GM12878 (cell line): ENCODE data around the gene NRG3.

ENCODE experiments used
- CTCF ChIP-seq, 3 experiments: IDR thresholded peaks in 2 of 3; conservative IDR thresholded peaks in 1 of 3; 2 replicates each; pipeline ENCODE4 v1.5.1; 2011; ENCODE audit warnings: low read depth in 3 of 3, low read length in 3 of 3, mild to moderate bottlenecking in 3 of 3, control low read depth in 2 of 3, moderate library complexity in 2 of 3, inconsistent platforms in 1 of 3, mixed read lengths in 1 of 3; ENCODE audit not compliant: control insufficient read depth in 2 of 3, insufficient read depth in 1 of 3; ENCODE audit errors: extremely low read depth in 1 of 3
- E2F8 ChIP-seq: fragments of 450-650 bp; IDR thresholded peaks from 2 replicates; pipeline ENCODE4 v1.6.1; 2018; ENCODE audit warnings: mild to moderate bottlenecking, low read depth, moderate library complexity; ENCODE audit not compliant: partially characterized antibody
- ELK1 ChIP-seq: IDR thresholded peaks from 2 replicates; pipeline ENCODE4 v1.6.1; 2012; ENCODE audit warnings: low read depth, low read length, improper control_type of control experiment
- EP300 ChIP-seq, 2 experiments: fragments of 150-350 bp in 1 of 2; IDR thresholded peaks; 2 replicates each; pipeline ENCODE4 v1.6.1; 2011 to 2012; ENCODE audit warnings: low read depth in 2 of 2, low read length in 2 of 2, borderline replicate concordance in 1 of 2, improper control_type of control experiment in 1 of 2, inconsistent platforms in 1 of 2; ENCODE audit not compliant: control insufficient read depth in 1 of 2
- EZH2 ChIP-seq: IDR thresholded peaks from 2 replicates; pipeline ENCODE4 v1.6.1; 2012; ENCODE audit warnings: low read depth, mild to moderate bottlenecking, control low read depth, inconsistent platforms, low read length, borderline replicate concordance; ENCODE audit not compliant: control insufficient read depth
- FOXK2 ChIP-seq: fragments of 450-650 bp; IDR thresholded peaks from 2 replicates; pipeline ENCODE4 v1.6.1; 2017; ENCODE audit warnings: mild to moderate bottlenecking, moderate library complexity
- JUND ChIP-seq: IDR thresholded peaks from 2 replicates; pipeline ENCODE4 v1.6.1; 2012; ENCODE audit warnings: low read depth, mild to moderate bottlenecking, low read length, improper control_type of control experiment, moderate library complexity
- MAX ChIP-seq: IDR thresholded peaks from 2 replicates; pipeline ENCODE4 v1.6.1; 2012; ENCODE audit warnings: low read depth, low read length, improper control_type of control experiment
- POLR2AphosphoS5 ChIP-seq: IDR thresholded peaks from 2 replicates; pipeline ENCODE4 v1.6.1; 2011; ENCODE audit warnings: mild to moderate bottlenecking, low read length, inconsistent platforms
- TCF12 ChIP-seq: IDR thresholded peaks from 2 replicates; pipeline ENCODE4 v1.6.1; 2011; ENCODE audit warnings: low read depth, mild to moderate bottlenecking, low read length
- TCF7 ChIP-seq: IDR thresholded peaks from 2 replicates; pipeline ENCODE4 v1.6.1; 2014; ENCODE audit warnings: antibody characterized with exemption, borderline replicate concordance
- WRNIP1 ChIP-seq: IDR thresholded peaks from 2 replicates; pipeline ENCODE4 v1.6.1; 2011; ENCODE audit warnings: low read depth, low read length, improper control_type of control experiment, borderline replicate concordance
- YY1 ChIP-seq: IDR thresholded peaks from 2 replicates; pipeline ENCODE4 v1.6.1; 2011; ENCODE audit warnings: low read depth, mild to moderate bottlenecking, low read length
- ZNF274 ChIP-seq: IDR thresholded peaks from one replicate; pipeline ENCODE4 v1.8.0; 2011; ENCODE audit not compliant: insufficient read length, insufficient read depth

GRCh38 chr10:82968533-82968932 lies 1093.5 kb downstream of the NRG3 start:
- TF ChIP-seq E2F8 (no peak), ZNF274 (no peak), EZH2 (no peak), JUND (no peak), TCF12 (no peak), TCF7 (no peak), MAX (no peak), EP300 (IDR thresholded peaks at IDR 0.05; ENCODE audit: borderline replicate concordance in 1 of 2, control insufficient read depth in 1 of 2, low read depth in 2 of 2, low read length in 2 of 2) (no peak), WRNIP1 (no peak), YY1 (no peak), CTCF (IDR thresholded peaks at IDR 0.05 in 2 of 3, conservative IDR thresholded peaks at IDR 0.05 in 1 of 3; ENCODE audit: control insufficient read depth in 2 of 3, extremely low read depth in 1 of 3, insufficient read depth in 1 of 3, low read depth in 3 of 3, low read length in 3 of 3) (no peak), FOXK2 (no peak), ELK1 (no peak), POLR2AphosphoS5 (no peak)
